GM18526 (cell line): Measurements from ENCODE around the gene GCLC.

Experiments
- POLR2A ChIP-seq: IDR thresholded peaks from 3 replicates; pipeline ENCODE4 v1.6.1; 2011; ENCODE audit not compliant: insufficient read length; ENCODE audit errors: extremely low read depth

GCLC gene

DNA sequence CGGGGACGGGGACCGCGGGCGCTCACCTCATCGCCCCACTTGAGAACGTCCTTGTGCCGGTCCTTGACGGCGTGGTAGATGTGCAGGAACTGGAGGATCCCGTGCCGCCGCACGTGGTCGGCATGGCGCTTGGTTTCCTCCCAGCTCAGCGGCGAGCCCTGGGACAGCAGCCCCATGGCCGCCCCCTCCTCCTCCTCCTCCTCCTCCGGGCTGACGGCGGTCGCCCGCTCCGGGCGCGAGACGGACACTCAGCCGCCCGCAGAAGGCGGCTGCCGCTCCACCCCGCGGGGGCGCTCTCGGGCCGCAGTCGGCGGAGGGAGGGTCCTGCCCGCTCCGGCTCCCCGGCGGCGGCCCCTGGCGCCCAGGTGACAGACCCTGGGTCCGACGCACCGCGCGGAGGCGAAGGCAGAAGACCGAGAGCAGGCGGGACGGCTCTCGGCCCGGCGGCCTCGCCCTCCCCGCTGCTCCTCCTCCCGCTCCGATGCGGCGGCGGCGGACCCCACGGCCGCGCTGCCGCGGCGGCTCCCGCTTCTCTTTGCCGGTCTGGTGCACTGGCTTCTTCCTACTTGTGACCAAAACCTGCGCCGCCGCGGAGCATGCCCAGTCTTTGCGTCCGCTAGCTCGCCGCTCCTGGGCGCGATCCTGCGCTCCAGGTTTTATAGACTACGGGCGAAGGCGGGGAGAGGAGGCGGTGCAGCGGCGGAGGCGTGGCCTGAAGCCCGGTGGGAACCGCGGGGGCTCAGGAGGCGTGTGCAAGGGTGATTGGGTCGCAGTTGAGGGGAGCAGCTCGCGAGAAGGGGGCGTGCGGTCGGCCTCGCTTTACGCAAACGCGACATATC, at the start of gene GCLC:
Gene GCLC (minus strand): TSS at position 632 of the 839 bp plus-strand sequence. CDS start 456 bp downstream, at position 176.
- peak; percentile 78 for TF ChIP-seq POLR2A

DNA sequence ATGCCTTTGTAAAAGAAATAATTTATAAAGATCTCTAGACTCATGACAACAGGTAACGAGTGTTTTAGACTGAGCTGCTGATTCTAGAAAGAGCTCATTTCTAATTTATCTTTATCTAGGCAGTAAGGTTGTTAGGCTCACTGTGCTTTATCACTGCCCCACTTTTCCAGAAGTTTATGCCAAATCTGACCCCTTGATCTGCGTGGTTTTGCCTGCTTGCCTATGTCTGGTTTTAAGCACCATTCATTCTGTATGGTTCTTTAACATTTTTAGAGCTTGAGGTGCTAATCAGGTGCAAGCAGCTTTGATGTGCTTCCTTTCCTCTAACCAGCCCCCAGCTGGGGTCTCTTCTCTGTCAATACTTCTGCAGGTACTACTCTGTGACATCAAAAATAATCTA, 49.7 kb upstream of the GCLC start:
- TF ChIP-seq POLR2A: no peak

DNA sequence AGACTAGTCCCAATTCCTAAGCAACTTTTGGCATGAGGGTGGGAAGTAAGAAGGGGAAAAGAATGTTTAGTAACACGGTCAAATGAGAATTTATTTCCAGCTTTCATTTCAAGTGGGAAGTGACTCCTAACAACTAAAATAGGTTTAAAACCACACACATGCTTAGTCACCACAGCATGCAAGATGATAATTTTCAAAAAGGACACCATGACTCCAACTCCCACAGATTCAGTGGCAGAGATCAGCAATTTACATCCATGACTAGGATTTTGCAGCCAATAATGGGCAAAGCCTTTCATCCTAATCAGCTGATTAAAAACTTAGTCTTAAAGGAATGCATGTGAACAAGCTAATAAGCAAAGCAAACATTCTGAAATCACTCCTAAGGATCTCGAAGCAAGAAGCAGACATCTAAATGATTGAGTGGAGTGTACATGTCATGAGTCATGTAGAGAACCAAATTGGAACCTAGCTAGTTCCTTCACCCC, 48.1 kb upstream of the GCLC start:
- no peak for TF ChIP-seq POLR2A

DNA sequence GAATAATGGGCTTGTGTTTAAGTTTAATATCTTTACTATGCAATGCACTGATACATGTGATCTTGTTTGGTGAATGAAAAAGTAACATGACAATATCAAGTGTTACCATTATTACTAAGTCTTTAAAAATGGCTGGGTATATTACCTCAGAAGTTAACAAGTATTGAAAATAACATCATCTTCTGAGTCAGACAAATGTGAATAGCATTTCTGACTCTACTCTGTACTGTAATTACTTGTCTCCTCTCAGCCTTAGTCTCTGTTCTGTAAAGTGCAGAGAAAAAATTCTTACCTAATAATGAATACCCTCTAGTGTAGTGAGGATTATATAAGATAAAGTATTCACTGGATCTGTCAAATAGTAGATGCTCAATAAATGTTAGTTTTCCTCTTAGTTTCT, 47.0 kb upstream of the GCLC start:
- TF ChIP-seq POLR2A: no peak

DNA sequence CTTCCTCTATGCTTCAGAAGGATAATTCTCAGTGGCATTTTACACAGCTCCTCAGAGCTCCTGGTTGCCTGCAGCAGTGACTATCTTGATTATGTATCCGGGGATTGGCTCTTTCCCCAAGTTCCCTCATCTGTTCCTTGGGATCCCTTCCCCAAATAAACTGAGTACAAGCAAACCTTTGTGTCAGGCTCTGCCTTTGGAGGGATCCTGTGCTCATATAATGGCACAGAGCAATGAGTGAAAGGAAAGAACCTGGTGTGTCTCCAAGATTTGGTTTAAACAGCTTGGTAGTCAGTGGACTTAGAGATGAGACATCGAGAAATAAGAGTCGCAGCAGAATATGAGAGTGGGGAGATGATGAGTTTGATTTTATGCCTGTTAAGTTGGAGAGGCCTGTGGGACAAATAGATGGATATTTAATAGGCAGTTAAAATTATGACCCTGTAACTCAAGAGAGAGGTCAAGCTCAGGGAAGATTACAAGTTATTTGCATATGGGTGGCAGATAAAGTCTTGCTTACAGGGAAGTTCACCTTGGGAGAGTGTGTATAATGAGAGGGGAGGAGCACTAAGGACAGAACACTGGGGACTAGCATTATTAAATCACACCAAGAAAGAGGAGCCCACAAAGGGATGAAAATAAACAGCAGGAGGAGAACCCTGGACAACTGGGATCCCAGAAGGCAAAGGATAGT, 44.1 kb upstream of the GCLC start:
- TF ChIP-seq POLR2A: no peak

DNA sequence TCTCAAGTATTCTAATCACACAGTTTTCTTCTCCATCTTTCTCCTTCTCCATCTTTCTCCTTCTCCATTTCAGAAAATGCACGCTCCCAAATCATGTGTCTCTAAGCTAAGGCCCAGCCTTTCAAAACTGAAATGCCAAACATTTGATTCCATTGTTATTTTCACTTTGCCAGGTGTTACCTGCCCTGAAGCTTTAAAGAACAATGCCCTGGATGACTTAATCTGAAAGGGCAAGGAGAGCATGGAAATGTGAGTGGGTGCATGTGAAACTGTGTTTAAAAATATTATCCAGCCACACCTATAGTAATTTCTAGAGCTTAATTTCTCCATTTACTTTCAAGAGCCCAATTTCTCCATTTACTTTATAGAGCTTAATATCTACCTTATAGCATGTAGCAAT, 42.4 kb upstream of the GCLC start:
- TF ChIP-seq POLR2A: no peak

DNA sequence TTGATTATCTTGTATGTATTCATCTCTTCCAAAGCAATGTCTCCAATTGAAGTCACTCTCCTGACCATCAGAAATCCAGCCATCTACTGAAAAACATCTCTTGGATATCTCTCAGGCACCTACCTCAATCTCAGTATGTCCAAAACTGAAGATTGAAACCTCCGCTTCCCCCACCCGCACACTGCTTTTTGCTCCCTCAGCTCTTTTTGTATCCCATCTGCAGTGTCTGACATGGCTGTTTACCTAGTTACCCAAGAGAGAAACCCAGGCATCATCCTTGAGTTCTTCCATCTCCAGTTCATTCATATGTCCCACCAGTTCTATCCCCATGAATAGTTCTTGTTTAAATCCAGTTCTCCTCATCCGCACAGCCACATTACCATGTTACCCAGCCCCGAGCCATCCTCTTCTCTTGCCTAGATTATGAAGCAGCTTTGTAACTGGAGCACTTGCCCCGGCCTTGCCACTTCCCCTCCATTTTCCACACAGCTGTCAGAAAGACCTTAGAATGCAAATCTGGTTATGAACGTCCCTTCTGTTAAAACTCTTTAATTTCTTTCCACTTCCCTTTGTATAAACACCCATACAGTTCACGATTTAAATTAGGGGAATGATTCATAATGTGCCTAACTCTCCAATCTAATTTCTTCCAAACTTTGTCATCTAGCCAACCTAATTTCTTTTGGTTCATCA, 40.5 kb upstream of the GCLC start:
- no peak for TF ChIP-seq POLR2A

DNA sequence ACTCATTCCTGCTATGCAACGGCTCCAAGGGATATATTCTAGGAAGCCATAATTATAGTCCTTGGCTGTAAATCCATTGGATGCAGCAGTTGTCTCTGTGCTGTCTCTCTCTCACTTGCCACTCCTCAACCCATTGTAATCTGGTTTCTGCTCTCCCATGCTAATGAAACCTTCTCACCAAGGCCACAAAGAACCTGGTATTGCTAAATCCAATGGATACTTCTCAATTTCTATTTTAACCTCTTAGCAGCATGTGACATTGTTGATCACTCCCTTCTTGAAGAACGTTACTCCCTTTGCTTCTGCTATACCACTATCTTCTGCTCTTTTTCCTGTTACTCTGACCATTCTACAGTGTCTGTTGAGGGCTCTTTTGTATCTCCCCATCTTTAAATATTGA, 39.8 kb upstream of the GCLC start:
- no peak for TF ChIP-seq POLR2A

DNA sequence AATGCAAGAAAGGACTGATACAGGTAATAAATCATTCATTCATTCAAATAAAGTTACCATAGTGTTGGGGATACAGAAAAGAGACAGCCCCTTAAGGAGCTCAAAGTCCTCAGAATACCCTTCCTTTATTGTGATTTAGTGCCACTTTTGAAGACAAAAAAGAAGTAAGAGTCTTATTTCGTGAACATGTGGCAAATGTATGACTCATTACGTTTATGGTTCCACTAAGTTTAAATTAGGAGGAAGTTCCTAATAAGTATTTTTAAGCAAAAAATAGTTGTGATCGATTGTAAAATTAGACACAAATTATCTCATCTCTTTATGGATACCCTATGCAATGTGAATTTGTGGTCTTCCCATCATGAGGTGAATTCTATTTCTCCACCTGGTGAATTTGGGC, 38.5 kb upstream of the GCLC start:
- no peak for TF ChIP-seq POLR2A

DNA sequence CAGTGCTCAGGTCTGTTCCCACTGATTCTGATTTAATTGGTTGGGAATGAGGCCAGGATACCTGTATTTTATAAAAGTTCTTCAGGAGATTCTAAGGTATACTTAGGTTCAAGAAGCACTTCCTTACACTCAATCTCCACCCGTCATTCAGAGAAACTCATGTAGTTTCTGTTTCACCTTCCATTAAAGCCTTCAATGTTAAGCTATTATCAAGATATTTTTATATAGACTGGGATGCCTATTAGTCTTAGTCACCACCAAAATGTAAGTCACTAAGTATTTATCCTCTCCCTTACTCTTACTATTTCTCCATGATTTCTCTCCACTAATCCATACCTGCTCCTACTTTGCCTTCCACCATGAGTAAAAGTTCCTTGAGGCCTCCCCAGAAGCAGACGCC, 38.1 kb upstream of the GCLC start:
- TF ChIP-seq POLR2A: no peak

DNA sequence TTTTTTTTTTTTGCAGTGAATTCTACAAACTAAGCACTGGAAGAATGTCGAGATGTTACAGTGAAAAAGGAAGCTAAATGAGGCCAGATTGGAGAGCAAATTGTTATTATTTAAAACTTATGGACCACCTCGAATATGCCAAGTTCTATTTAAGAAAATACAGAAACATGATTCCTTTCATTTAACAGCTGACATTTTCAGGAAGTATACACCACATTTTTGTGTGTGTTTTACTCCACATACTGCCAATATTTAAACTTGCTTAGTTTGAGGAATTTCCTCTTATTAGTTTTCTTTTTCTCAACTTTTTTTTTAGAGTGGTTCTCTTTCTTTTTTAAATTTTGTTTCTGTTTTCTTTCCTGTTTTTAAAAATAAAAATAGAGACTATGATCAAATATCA, 37.0 kb upstream of the GCLC start:
- no peak for TF ChIP-seq POLR2A

DNA sequence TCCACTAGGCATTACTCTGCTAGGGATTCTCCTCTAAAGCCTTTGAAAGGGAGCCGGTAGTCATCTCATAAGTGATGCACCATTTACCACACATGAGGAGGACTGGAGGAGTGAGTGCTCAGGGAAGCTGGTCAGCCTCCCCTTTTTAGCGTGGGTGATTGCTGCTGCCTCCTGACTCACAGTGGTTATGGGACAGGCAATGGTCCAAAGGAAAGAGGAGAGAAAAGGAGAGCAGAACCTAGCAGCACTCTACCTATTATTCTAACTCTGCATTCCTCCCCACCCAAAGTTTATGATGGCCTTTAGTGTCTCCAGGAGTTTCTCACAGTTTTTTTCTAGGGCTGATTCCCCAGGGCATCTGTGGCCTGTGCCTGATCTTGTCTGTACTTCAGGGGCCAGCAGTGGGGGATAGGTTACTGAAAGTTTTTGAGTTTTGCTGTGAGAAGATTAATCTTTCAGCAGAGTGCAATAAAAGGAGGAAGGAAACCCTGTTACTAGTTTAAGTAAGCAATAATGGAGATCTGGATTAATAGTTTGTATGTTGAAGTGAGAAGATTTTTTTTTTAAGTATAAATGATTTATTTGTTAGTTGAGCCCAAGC, 36.4 kb upstream of the GCLC start:
- TF ChIP-seq POLR2A: no peak

DNA sequence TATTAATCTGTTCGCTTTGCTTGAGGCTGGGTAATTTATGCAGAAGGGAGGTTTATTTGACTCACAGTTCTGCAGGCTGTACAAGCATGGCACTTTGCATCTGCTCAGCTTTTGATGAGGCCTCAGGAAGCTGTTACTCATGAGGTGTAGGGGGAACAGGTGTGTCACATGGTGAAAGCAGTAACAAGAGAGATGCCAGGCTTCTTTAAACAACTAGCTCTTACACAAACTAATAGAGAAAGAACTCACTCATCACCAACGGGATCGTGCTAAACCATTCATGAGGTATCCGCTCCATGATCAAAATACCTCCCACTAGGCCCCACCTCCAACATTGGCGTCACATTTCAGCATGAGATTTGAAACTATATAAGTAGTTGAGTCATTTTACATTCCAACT, 34.4 kb upstream of the GCLC start:
- no peak for TF ChIP-seq POLR2A

DNA sequence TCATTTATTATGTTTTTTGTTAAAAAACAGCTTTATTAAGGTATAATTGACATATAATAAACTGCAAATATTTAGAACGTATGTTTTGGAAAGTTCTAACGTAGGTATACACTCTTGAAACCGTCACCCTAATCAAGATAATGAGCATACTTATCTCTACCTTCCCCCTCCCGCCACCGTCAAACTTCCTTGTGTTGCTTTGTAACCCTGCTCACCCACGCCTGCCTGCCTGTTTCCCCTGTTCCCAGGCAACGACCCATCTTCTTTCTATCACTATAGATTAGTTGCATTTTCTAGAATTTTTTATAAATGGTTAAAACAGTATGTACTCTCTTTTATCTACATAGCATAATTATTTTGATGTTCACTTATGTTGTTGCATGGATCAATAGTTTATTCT, 33.5 kb upstream of the GCLC start:
- TF ChIP-seq POLR2A: no peak

DNA sequence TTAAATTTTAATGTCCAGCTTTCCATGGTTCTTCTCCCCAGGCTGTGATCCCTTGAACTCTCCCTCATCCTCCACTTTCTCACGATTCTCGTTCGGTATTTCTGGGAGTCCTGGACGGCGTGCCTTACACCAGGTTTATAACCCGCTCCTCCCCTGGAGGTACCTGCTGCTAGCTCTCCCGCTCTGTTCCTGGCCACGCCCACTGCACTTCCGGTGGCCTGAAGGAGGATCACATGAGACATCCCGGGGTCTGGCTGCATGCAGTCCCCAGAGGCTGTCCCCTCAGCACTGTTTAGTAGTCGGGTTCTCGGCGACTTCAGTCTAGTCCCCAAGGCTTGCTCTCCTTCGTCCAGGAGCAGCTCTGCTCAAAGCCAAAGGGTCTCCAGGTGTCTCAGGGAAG, 28.4 kb upstream of the GCLC start:
- no peak for TF ChIP-seq POLR2A
